Gastrocnemius medialis (tissue), 4 donors: ENCODE results near the gene SMPDL3A.

ENCODE experiments used
- POLR2A ChIP-seq, 2 donors: fragments of 450-650 bp; IDR thresholded peaks; one replicate each; pipeline ENCODE4 v1.6.1; 2017; ENCODE audit warnings: antibody characterized with exemption in 2 of 2, mild to moderate bottlenecking in 2 of 2, moderate library complexity in 2 of 2
- TF ChIP-seq, protein P1 (sequence below), 5 experiments: fragments of 450-650 bp in 3 of 5; fragments of 200-600 bp in 2 of 5; sonication (generic) in 2 of 5; IDR thresholded peaks in 4 of 5; conservative IDR thresholded peaks in 1 of 5; 1 replicate in 4 of 5; 2 replicates in 1 of 5; pipeline ENCODE4 v1.5.1; 2016 to 2019; ENCODE audit warnings: antibody characterized with exemption in 5 of 5, mild to moderate bottlenecking in 3 of 5, moderate library complexity in 3 of 5

DNA sequence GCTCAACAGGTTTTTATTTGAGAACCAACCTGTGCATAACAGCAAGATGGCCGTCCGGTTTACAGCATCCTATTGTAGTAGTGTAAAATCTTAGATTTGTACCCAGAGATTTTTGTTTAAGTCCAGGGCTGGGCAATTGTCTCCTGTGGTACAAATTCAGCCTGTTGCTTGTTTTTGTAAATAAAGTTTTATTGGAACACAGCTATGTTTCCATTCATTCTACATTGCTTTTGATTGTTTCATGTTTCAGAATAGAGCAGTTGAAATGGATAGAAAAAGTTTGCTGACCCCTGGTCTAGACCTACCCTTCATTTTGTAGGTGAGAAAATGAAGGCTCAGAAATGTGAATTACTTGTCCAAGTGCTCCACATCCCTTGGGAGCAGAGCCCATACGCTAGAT lies 8.5 kb downstream of the SMPDL3A start:
- TF ChIP-seq, protein P1, sequence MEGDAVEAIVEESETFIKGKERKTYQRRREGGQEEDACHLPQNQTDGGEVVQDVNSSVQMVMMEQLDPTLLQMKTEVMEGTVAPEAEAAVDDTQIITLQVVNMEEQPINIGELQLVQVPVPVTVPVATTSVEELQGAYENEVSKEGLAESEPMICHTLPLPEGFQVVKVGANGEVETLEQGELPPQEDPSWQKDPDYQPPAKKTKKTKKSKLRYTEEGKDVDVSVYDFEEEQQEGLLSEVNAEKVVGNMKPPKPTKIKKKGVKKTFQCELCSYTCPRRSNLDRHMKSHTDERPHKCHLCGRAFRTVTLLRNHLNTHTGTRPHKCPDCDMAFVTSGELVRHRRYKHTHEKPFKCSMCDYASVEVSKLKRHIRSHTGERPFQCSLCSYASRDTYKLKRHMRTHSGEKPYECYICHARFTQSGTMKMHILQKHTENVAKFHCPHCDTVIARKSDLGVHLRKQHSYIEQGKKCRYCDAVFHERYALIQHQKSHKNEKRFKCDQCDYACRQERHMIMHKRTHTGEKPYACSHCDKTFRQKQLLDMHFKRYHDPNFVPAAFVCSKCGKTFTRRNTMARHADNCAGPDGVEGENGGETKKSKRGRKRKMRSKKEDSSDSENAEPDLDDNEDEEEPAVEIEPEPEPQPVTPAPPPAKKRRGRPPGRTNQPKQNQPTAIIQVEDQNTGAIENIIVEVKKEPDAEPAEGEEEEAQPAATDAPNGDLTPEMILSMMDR (IDR thresholded peaks at IDR 0.05 in 4 of 5, conservative IDR thresholded peaks at IDR 0.05 in 1 of 5) = no peak
- no peak for TF ChIP-seq POLR2A (IDR thresholded peaks at IDR 0.05)
